HG02571 (cell line): ENCODE data around the gene SHFL.

Source experiments
- ATAC-seq: cut with Tn5 transposase; IDR thresholded peaks from one replicate; pipeline ENCODE4 v1.9.1; 2021; ENCODE audit warnings: mild to moderate bottlenecking, moderate library complexity; ENCODE audit not compliant: unreplicated experiment

SHFL gene

DNA sequence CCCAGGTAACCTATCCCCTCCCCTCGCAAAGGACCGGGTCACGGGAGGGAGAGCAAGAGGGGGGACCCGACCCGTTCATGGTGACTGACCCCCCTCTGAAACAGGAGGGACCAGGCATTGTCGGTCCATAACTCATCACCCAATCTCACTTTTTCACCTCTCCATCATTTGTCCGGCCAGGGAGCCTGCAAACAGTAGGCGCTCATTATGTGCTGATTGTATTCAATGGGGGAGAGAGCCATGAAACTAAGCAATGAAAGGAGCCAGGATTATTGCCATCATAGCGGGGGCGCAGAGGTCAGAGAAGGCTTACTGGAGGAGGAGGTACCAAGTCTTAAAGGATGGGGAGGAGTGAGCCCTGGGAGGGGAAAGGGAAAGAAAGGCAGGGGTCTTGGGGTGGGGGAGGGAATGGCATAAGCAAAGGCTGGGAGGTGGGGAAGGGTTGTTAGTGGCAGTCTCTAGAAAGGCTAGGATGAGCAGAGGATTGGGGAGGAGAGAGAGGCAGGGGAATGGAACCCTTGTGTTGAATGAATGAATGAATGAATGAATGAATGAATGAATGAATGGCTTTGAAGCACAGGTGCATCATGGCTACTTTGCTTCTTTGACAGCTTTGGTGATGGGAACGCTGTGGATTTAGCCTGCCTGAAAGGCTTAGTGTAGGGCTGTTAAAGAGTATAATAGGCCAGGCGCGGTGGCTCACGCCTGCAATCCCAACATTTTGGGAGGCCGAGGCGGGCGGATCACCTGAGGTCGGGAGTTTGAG lies 1.4 kb downstream of the SHFL start:
- ATAC-seq = no peak

DNA sequence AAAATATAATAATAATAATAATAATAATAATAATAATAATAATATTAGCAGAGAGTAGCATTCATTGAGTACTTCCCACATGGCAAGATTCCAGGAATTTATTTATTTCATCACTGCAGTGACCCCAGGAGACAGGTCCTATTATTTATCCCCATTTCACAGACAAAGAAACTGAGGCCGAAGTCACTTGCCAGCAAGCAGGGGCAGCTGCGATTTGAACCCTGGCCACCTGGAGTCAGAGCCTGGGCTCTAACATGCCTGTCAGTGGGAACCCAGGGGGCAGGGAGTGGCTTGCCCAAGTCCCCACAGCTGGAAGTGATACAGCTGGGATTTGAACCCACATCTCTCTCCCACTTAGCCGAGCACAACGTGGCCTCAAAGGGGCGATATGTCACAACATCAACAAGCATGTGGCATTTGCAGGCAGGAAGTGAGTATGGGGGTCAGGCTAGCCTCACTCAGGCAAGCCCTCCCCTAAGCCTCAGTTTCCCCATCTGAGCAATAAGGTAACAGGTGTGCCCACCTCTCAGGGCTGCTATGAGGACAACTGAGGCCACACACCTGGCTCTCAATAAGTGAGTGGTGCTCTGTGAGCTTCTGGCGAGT lies 2.9 kb downstream of the SHFL start:
- ATAC-seq = no peak

DNA sequence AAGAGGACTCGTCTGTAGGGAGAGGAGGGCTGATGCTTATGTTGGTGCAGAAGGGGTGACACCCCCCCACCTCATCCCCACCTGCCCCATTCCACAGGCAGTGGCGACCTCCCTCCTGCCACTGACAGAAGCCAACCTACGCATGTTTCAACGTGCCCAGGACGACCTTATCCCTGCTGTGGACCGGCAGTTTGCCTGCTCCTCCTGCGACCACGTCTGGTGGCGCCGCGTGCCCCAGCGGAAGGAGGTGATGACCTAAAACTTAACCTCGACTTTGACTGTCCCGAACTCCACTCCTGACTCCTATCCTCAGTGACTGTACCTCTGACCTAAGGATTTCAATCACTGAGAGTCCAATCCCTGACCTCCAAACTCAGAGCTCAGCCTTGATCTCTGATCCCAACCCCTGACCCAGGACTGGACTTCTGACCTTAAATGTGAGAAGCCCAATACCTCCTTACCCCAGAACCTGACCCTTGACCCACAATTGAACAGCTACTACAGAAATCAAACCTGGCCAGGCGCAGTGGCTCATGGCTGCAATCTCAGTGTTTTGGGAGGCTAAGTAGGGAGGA lies 3.8 kb downstream of the SHFL start:
- ATAC-seq = no peak

DNA sequence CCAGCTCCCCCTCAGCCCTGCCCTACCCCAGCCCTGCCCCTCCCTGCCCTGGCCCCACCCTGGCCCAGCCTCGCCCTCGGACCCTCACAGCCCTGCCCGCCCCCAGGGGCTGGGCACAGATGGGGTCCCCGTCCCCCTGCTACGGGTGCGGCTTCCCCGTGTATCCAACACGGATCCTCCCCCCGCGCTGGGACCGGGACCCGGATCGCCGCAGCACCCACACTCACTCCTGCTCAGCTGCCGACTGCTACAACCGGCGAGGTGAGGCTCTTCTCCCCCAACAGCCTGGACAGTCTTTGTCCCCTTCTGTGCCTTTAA lies 5.2 kb downstream of the SHFL start:
- ATAC-seq = no peak

DNA sequence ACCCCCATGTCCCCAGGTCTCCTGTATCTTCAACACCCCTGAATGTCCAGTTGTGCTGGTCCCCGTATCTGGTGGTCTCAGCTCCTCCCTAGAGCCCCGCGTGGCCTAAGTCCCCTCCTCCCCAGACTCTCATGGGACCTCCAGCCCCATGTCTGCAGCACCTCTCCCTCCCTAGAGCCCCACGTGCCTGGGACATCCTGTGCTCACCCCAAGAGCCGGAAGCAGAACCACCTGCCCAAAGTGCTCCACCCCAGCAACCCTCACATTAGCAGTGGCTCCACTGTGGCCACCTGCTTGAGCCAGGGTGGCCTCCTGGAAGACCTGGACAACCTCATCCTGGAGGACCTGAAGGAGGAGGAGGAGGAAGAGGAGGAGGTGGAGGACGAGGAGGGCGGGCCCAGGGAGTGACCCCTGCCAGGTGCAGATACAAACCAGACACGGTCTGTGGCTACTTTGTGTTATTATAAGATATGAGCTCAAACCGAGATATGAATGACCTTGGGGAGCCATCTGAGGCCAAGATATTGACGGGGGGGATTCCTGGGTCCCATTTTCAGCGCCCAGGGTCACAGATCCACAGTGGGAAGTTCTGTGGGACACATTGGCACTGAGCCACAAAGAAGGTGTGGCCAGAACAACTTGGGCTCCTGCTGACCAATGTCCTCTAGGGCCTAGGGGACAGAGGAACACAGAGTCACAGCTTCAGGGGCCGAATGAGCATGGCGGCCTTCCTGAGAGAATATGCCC lies 6.0 kb downstream of the SHFL start:
- ATAC-seq = no peak

DNA sequence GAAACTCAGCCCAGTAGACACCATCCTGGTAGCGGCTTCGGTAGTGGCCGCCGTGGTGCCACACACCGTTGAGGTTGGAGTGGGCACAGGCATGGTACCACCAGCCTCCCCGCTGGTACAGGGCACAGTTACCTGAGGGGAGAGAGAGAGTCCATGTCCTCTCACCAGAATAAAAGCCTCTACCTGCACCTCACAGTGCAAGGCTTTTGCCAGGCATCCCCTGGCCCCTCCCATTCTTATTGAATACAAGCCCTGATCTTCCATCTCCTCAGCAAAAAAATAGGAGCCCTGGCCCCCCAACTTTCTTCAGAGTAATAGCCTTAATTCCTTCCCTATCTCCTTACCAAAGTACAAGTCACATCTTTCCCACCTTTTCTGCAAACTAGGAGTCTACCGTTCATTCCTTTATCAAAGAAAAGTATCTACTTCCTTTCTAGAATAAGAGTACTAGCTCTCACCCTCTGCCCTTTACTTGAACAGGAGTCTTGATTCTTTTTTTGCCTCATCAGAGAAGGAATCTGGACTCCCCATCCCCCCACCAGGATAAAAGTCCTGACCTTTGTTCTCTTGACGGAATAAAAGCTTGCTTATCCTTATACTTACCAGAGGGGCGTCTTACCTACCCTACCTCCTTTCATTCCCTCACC lies 6.7 kb downstream of the SHFL start:
- ATAC-seq = no peak

DNA sequence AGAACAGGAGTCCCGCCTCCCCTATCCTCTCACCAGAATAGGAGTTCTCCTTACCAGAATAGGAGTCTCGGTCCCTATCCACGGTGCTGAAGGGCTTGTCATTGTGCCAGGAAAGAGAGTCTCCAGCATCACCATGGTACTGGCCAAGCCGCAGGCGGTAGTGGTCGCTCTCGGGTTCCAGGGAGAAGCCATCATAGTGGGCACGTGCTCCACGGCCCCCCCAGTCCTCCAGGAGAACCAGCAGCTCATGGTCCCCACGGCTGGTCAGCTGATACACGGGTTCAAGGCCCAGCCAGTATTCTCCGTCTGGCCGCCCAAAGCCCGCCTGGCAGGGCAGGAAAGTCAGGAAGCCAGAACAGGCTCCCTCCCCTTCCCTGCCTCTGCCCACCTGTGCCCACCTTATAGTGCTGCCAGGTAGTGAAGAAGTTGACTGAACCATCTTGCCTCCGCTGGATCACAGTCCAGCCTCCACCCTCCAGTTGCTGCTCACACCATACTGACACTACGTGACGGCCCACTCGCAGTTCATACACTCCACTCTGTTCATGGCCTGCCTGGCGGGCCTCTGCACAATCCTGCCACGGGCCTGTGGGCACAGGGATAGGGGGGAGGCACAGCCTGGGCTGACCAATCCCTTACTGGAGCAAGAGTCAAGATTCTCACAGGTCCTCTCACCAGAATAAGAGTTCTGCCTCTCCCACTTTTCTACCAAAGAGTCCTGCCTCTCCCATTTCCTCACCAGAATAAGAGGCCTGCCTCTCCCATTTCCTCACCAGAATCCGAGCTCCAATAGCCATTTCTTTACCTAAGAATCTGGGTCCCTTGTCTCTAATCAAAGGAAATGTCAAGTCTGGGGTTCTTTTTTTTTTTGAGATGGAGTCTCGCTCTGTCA lies 7.4 kb downstream of the SHFL start:
- ATAC-seq = no peak

DNA sequence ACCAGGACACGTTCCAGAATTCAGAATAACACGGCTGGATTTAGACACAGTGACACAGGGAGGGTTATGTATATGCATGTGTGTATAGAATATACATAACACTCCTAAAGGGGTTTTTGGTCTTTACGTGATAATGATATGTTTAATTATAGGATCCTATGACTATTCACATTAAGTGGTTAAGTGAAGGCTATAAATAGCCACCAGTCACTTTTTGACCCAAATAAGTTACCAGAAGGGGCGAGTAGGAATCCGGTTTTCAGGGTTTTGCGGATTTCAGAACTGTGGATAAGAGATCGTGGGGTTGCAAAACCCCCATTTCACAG lies 9.5 kb downstream of the SHFL start:
- ATAC-seq = no peak

DNA sequence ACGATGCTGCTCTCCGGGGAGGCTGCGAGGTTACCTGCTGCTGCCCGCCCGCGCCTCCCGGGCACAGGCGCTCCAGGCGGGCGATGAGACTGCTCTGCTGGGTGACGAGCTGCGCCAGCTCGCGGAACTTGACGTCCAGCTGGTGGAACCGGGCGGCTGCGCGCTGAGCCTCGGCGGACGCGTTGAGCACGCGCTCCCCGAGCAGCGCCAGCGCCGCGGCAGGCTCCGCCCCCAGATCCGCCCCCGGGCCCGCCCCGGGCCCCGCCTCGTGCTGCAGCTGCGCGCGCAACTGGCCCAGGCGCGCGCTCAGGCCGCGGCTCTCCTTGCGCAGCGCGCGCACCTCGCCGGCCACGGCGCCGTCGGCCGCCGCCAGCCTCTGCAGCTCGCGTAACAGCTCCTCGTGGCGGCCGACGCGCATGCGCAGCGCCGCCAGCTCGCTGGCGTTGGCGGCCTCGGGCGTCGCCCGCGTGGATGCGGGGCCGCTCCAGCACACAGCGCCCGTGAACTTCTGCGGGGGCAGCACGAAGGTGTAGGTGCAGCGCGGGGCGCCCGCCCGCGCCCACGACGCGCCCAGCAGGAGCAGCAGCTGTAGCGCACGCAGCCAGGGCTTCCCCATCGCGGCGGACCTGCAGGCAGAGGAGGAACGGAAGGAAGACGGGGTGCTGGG lies 10.0 kb downstream of the SHFL start:
- peak; percentile 73 for ATAC-seq

DNA sequence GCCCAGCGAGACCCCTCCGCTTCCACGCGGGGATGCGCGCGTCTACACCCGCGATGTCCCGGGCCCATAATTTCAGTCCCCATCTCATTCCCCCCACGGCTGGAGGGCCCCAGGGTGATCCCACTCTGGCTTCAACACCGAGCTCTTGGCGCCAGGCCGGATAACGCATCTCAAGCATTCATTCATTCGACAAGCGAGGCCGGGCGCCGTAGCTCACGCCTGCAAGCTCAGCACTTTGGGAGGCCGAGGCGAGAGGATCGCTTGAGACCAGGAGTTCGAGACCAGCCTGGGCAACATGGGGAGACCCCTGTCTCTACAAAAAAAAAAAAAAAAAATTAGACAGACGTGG lies 10.5 kb downstream of the SHFL start:
- ATAC-seq = no peak

DNA sequence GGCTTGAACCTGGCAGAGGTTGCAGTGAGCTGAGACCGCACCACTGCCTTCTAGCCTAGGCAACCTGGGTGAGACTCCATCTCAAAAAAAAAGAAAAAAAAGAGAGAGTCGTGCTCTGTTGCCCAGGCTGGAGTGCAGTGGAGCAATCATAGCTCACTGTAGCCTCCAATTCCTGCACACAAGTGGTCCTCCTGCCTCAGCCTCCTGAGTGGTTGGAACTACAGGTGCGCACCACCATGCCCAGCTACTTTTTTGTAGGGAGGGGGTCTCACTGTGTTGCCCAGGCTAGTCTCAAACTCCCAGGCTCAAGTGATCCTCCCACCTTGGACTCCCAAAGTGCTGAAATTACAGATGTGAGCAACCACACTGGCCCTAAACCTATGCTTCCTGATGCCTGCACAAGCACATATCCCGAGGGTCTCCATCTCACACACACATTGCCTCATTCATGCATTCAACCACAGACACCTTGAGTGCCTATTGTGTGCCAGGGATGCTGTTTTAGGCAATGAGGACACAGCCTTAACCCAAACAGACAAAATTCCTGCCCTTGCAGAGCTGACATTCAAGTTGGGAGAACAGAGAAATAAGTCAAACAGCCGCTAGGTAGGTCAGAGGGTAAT lies 14.2 kb downstream of the SHFL start:
- ATAC-seq = no peak

DNA sequence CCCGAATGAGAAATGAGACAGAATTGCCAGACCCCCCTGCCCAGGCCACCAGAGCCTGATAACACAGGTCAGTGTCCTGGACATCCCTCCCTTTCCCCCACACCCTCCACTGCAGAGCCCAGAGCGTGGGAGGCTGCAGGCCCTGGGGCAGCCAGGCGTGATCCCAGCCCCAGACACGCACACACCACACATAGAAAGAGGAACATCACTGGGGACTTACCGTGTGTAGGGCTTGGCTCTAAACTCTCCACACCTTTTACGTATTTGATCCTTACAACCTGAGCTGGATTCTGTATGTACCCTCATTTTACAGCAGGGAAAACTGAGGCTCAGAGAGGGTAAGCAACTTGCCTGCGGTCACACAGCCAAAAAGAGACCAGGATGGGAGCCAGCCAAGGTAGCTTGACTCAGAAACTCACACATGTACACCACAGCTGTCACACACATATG lies 16.7 kb downstream of the SHFL start:
- ATAC-seq = no peak

DNA sequence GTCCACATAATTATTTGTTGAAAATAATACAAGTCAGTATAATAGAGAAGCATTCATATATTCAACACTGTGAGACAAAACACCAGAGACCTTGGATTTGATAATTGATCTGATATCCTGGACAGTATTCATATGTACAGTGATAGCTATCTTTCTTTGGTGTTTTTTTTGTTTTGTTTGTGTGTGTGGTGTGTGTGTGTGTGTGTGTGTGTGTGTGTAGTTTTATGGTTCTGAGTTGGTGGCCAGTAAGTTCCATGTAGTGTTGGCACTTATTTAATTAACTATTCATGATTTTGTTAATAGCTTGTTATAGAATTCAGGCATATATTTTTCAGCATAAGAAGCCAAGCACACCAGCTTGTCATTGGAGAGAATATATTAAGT lies 18.0 kb downstream of the SHFL start:
- no peak for ATAC-seq

DNA sequence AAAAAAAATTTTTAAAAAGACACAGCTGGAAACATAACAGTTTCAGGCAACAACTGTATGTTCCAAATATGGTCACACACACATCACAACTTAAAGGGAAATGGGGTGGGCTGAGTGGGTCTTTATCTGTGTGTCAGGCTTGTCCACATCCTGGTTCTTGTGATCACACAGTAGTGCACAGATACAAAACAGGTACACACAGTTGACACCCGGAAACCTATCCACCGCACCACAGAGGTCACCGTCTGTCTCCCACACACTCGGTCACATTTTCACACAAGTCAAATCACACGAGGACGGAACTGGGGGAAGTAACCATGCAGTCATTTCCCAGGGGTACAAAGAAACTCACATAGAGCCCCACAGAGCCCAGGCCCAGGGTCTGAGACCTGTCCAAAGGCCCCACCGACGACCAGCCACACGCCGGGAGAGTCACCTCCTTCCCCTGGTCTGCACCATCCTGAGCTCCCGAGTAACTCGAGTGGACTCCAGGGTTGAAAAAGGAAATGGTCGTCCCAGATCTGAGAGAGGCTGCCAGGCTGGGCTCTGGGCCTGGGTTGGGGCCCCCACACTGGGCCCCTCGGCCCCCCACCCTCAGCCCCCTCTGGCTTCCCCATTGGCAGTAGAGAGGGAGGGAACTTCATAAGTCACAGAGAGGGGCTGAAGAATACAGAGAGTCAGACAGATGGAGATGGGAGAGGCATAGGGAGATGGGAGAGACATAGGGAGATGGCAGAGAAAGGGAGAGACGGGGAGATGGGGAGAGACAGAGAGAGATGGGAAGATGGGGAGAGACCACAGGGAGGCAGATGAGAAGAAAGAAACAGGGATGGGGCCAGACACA lies 18.8 kb downstream of the SHFL start:
- no peak for ATAC-seq

DNA sequence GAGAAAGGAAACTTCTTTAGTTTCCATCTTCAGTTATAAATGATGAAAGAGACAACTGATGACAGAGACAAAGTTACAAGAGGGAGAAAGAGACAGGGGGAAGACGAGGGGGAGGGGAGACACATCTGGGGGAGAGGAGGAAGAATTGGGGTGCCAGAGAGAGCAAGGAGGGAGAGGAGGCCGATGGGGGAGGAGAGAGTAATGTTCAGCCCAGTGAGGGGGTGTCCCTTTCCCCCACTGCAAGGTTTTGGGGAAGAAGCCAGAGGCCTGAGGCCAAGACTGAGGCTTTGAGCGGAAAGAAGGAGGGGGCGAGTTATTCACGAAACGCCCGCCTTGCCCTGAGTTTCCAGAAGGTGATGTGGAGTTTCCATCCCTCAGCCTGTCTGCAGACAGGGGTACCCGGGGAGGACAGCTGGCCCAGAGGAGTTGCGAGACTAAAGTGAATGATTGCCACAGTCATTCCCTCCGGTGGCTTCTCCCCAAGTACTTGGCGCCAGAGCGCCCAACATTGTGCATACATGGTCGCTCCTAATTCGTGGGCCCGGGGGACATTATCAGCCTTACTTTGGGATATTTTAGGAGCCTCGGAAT lies 19.5 kb downstream of the SHFL start:
- peak; percentile 18 for ATAC-seq

DNA sequence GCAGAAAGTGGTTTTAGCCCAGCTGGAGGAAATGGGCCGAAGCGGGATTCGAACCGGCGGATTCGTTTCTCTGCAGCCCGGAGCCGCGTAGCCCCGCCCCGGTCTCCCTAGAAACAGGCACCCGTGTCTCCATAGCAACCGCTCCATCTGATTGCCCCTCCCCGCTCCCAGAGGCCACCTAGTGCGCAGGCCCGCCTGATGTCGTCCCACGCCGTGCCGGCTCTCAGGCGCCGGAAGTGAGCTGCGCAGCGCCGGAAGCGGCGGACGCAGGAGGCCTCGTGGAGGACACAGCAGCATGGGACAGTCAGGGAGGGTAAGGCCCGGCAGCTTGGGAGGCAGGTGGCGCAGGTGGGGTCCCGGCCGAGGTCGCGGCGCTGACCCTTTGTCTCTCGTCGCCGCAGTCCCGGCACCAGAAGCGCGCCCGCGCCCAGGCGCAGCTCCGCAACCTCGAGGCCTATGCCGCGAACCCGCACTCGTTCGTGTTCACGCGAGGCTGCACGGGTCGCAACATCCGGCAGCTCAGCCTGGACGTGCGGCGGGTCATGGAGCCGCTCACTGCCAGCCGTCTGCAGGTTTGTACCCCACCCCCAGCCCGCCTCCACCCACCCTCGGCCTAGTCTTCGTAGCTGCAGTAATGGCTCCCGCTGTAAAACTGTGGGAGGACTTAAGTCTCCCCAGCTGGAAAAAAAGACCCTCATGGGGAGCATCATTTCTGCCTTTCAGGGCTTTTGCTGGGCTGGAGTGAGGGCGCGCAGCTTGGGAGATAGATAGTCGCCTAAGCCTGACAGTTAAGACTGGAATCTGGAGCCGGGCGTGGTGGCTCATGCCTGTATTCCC lies 20.2 kb downstream of the SHFL start, which contains the start of gene PPAN:
TSS of gene PPAN (plus strand) at position 263 of the 837 bp plus-strand sequence. CDS start at position 296, 33 bp downstream.
- ATAC-seq = peak; percentile 56

DNA sequence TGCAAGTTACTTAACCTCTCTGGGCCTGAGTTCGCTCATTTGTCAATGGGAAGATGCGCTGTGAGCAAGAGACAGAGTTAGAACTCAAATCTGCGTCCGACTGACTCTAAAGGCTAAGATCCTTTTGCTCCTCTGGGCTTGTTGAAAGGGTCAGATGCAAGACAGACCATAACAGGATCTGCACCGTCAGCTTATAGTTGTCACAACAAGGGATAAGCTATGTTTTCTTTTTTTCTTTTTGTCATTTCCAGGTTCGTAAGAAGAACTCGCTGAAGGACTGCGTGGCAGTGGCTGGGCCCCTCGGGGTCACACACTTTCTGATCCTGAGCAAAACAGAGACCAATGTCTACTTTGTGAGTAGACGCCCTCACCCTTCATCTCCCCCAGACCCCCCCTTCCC lies 21.1 kb downstream of the SHFL start:
- ATAC-seq = no peak
